Kidney (tissue), 14 donors: ENCODE results near the gene KMT5C. TPM values are rescaled to one million over a fixed set of nuclear protein-coding genes. Genes with fewer than 3 reads are reported as not detected.

Source experiments
- DNase-seq, 5 donors: peaks; one replicate each; pipeline ENCODE4 v3.0.0-alpha.2; 2013 to 2020
- FAIRE-seq: peaks from 2 replicates; lab custom pipeline; 2012; peaks lifted over from hg19 to GRCh38; lab: Jason Lieb, UNC
- H3K27ac ChIP-seq, 2 donors: one replicate each; pipeline ENCODE4 v1.7.0; 2013; ENCODE audit warnings: low read depth in 2 of 2, low read length in 2 of 2, inconsistent platforms in 1 of 2
- H3K27me3 ChIP-seq: one replicate; pipeline ENCODE4 v1.7.1; 2013; ENCODE audit warnings: low read length, inconsistent platforms; ENCODE audit not compliant: control insufficient read depth, insufficient read depth
- H3K36me3 ChIP-seq, 3 donors: one replicate each; pipeline versions ENCODE4 v1.7.0 to v1.7.1; 2013; ENCODE audit warnings: low read length in 3 of 3, control low read depth in 1 of 3, inconsistent platforms in 1 of 3; ENCODE audit not compliant: insufficient read depth in 3 of 3, control insufficient read depth in 2 of 3
- H3K4me1 ChIP-seq, 3 donors: one replicate each; pipeline versions ENCODE4 v1.7.0 to v1.7.1; 2013; ENCODE audit warnings: low read length in 3 of 3, inconsistent platforms in 1 of 3, low read depth in 1 of 3; ENCODE audit not compliant: control insufficient read depth in 2 of 3, insufficient read depth in 2 of 3
- H3K4me3 ChIP-seq, 3 donors: one replicate each; pipeline versions ENCODE4 v1.7.0 to v1.8.1; 2013; ENCODE audit warnings: low read length in 3 of 3, control low read depth in 1 of 3, inconsistent platforms in 1 of 3
- H3K9ac ChIP-seq, 3 donors: one replicate each; pipeline versions ENCODE4 v1.7.0 to v1.7.1; 2013; ENCODE audit warnings: low read length in 3 of 3, control low read depth in 1 of 3, inconsistent platforms in 1 of 3
- H3K9me3 ChIP-seq, 3 donors: one replicate each; pipeline versions ENCODE4 v1.7.0 to v1.7.1; 2013; ENCODE audit warnings: low read length in 3 of 3, control low read depth in 1 of 3, inconsistent platforms in 1 of 3; ENCODE audit not compliant: control insufficient read depth in 2 of 3, insufficient read depth in 1 of 3
- intact Hi-C: fragments of 100-400 bp; cut with DNase I; formaldehyde crosslinking; loops from one replicate; pipeline ENCODE4 v1.11.1; 2022
- polyA plus RNA-seq: library from polyadenylated mRNA; stranded (reverse); fragments of 350-450 nt; fragmentation: Illumina TruSeq; extraction: RNeasy Lipid Tissue Mini Kit (QIAGEN cat#74804); gene quantifications from one replicate; pipeline ENCODE4 v1.2.3, GENCODE V29; 2014; ENCODE audit warnings: low read depth, low replicate concordance; ENCODE audit not compliant: insufficient read depth
- total RNA-seq: library from RNA; stranded (reverse); fragmentation: NEBNext Ultra II Directional; extraction: Animal tissue kit (Norgen Biotek cat#: 25700); gene quantifications from one replicate; pipeline ENCODE4 v1.2.1, GENCODE V29; 2021
- TF ChIP-seq, protein P1 (sequence below): IDR thresholded peaks from 3 replicates; pipeline ENCODE4 v1.5.1; 2012; ENCODE audit warnings: mild to moderate bottlenecking, moderate library complexity, borderline replicate concordance; ENCODE audit not compliant: insufficient read depth; ENCODE audit errors: extremely low read depth
- donor health status: control.
- donor health status: control.
- donor health status: control.
- donor health status: control.
- donor health status: control.
- donor health status: DM: yes; HTN: yes; CAD: no.
- donor health status: Normal renal cell carcinoma (clear cell type).

Gene KMT5C
- total and polyA plus RNA-seq, 2 donors from 2014 or later, result 4.1 to 13.0 TPM

DNA sequence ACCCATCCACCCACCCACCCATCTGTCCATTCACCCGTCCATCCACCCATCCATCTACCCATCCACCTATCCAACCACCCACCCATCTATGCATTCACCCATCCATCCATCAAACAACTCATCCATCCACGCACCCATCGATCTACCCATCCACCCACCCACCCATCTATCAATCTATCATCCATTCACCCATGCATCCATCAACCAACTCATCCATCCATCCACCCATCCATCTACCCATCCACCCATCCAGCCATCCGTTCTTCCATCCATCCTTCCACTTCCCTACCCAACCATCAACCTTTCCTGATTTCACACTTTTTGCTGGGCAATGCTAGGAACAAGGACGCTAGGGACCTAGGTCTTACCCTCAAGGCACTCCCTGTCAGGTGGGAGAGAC lies 42.3 kb downstream of the KMT5C start:
- TF ChIP-seq, protein P1, sequence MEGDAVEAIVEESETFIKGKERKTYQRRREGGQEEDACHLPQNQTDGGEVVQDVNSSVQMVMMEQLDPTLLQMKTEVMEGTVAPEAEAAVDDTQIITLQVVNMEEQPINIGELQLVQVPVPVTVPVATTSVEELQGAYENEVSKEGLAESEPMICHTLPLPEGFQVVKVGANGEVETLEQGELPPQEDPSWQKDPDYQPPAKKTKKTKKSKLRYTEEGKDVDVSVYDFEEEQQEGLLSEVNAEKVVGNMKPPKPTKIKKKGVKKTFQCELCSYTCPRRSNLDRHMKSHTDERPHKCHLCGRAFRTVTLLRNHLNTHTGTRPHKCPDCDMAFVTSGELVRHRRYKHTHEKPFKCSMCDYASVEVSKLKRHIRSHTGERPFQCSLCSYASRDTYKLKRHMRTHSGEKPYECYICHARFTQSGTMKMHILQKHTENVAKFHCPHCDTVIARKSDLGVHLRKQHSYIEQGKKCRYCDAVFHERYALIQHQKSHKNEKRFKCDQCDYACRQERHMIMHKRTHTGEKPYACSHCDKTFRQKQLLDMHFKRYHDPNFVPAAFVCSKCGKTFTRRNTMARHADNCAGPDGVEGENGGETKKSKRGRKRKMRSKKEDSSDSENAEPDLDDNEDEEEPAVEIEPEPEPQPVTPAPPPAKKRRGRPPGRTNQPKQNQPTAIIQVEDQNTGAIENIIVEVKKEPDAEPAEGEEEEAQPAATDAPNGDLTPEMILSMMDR, result no peak
- Histone ChIP-seq H3K36me3 (peaks cover 0 to 1% (median 0%) of the 10 kb centered on the region in 3 donors), H3K27me3 (no peaks in the 10 kb centered on the region), H3K4me1 (peaks cover 0 to 19% (median 10%) of the 10 kb centered on the region in 3 donors), H3K9ac (no peak overlapping the region), H3K9me3 (no peaks in the 10 kb centered on the region), H3K27ac (no peak overlapping the region), H3K4me3 (no peak overlapping the region)
- intact Hi-C loops, result no loop called here
- FAIRE-seq, result no peak
- DNase-seq, result no peak

DNA sequence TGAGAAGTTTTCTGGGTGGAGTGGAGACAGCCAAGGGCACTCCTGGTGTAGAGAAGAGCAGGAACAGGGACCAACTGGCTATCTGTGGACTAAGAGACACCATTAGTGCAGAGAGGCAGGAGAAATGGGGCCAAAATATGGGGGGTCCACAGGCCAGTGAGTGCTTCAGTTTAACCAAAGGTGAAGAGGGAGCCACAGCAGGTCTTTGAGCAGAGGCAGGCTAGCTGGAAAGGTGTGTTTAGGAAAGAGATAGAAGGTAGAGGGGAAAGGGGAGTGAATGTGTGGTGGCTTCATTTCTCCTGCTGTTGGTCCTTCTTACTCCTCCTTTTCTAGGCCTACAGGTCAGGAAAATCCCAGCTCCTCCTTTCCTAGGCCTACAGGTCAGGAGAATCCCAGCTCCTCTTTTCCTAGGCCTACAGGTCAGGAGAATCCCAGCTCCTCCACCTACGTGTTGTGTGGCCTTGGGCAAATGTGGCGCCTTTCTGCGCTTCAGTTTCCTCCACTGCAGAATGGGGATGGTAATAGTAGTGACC lies 42.9 kb downstream of the KMT5C start:
- TF ChIP-seq, protein P1, result no peak
- no peak overlapping the region for H3K9ac ChIP-seq
- DNase-seq (no peak), FAIRE-seq (no peak)
- H3K4me3 ChIP-seq, result no peak overlapping the region
- intact Hi-C loops, result no loop called here
- H3K9me3 ChIP-seq, result no peaks in the 10 kb centered on the region
- no peaks in the 10 kb centered on the region for H3K27me3 ChIP-seq
- peaks cover 0 to 7% (median 0%) of the 10 kb centered on the region in 3 donors for H3K36me3 ChIP-seq
- no peak overlapping the region for H3K27ac ChIP-seq
- H3K4me1 ChIP-seq, result peaks cover 0 to 24% (median 15%) of the 10 kb centered on the region in 3 donors

DNA sequence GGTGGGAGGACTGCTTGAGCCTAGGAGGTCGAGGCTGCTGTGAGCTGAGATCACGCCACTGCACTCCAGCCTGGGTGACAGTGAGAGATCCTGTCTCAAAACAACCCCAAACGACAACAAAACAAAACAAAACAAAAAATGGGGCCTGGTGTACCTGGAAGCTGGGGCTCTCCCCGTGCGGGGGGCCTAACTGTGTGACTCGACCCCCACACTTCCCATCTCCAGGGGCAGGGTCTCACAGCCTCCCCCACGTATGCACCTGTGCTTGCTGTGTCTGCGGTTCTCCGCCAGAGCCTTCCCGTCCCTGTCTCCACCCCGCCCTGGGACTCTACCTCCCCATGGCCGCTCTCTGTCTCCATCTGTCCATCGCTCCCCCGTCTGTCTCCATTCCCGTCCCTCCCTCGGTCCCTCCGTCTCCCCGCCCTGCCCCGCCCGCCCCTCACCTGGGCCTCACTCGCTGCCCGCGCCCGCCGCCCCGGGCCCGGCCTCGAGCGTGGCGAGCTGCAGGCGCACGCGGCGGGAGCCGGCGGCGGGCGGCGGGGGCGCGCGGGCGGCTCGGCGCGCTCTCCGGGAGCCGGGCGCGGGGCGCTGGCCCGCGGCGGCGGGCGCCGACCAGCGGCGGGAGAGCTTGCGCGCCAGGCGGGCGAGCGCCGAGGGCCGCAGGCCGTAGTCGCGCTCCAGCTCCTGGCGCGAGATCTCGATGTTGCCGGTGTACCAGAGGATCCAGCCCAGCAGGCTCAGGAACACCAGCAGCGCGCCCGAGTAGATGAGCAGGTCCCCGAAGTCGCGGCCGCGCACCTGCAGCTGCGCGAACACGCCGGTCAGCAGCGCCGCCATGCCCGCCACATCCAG lies 43.8 kb downstream of the KMT5C start:
- DNase-seq, result peak; percentile 79 to 89 (median 80)
- FAIRE-seq, result no peak
- intact Hi-C loops, result no loop called here
- no peaks in the 10 kb centered on the region for H3K9me3 ChIP-seq
- H3K36me3 ChIP-seq, result peaks cover 0 to 16% (median 3%) of the 10 kb centered on the region in 3 donors
- no peaks in the 10 kb centered on the region for H3K27me3 ChIP-seq
- H3K9ac ChIP-seq, result peak overlapping the region in 1 of 3 donors; percentile 35
- peaks cover 0 to 33% (median 23%) of the 10 kb centered on the region in 3 donors for H3K4me1 ChIP-seq
- TF ChIP-seq, protein P1, result peak; percentile 29
- H3K27ac ChIP-seq, result peak overlapping the region; percentile 22 to 71
- peak overlapping the region; percentile 40 to 48 (median 48) for H3K4me3 ChIP-seq
